GM12864 (cell line): ENCODE measurements around the gene TPR.
"Not testable (repeated sequence)": the region's sequence is repeated elsewhere in the genome, so short reads cannot be mapped to it uniquely, and the experiment has no call there.

Source experiments
- DNase-seq: peaks from one replicate; pipeline ENCODE4 v3.0.0-alpha.2; 2011; ENCODE audit warnings: low read depth
- H3K4me3 ChIP-seq: 2 replicates; pipeline ENCODE4 v1.5.1; 2011; ENCODE audit warnings: mild to moderate bottlenecking, low read depth, low read length, control low read depth
- CTCF ChIP-seq: IDR thresholded peaks from 2 replicates; pipeline ENCODE4 v1.5.1; 2011; ENCODE audit warnings: low read depth, mild to moderate bottlenecking, moderate library complexity, low read length, control low read depth, inconsistent platforms; ENCODE audit errors: missing control alignments

The TPR gene

GRCh38 chr1:186409091-186409490 lies 34.0 kb upstream of the TPR start:
- peak; percentile 3 for DNase-seq
- no peak for TF ChIP-seq CTCF
- H3K4me3 ChIP-seq, result no peak overlapping the region

- peak; percentile 63 for TF ChIP-seq CTCF
- no peak overlapping the region for H3K4me3 ChIP-seq
- peak; percentile 8 for DNase-seq
Observed at GRCh38 chr1:186404454-186405051, 29.5 kb upstream of the TPR start.

GRCh38 chr1:186403632-186404031 lies 28.6 kb upstream of the TPR start:
- H3K4me3 ChIP-seq, result no peak overlapping the region
- DNase-seq, result no peak

GRCh38 chr1:186401446-186401845 lies 26.4 kb upstream of the TPR start:
- DNase-seq, H3K4me3 ChIP-seq: not testable (repeated sequence)

More at GRCh38 chr1:186403632-186404031, 28.6 kb upstream of the TPR start:
- TF ChIP-seq CTCF, result no peak

- DNase-seq, H3K4me3 ChIP-seq: not testable (repeated sequence)
Observed at GRCh38 chr1:186392711-186393110, 17.7 kb upstream of the TPR start.

GRCh38 chr1:186391841-186392240 lies 16.8 kb upstream of the TPR start:
- H3K4me3 ChIP-seq, result no peak overlapping the region
- no peak for TF ChIP-seq CTCF
- no peak for DNase-seq

- DNase-seq, result no peak
- no peak overlapping the region for H3K4me3 ChIP-seq
- no peak for TF ChIP-seq CTCF
Observed at GRCh38 chr1:186390925-186391324, 15.9 kb upstream of the TPR start.

GRCh38 chr1:186386725-186387383 lies 11.8 kb upstream of the TPR start:
- no peak overlapping the region for H3K4me3 ChIP-seq
- TF ChIP-seq CTCF, result no peak
- DNase-seq, result no peak
